Erythroblast (primary cell): ENCODE data around the gene SBF2.

Experiments
- GATA1 ChIP-seq: IDR thresholded peaks from 2 replicates; pipeline ENCODE4 v1.6.1; 2011; ENCODE audit warnings: low read depth, mild to moderate bottlenecking, control low read depth, low read length, moderate library complexity
- POLR2A ChIP-seq: IDR thresholded peaks from 2 replicates; pipeline ENCODE4 v1.6.1; 2011; ENCODE audit warnings: mild to moderate bottlenecking, low read length

GRCh38 chr11:9851366-9851765, 442.7 kb downstream of the SBF2 start:
- TF ChIP-seq POLR2A = no peak
- TF ChIP-seq GATA1 = no peak
